ENCODE measurements around the gene RAD9B.
"Not testable (repeated sequence)": the region's sequence is repeated elsewhere in the genome, so short reads cannot be mapped to it uniquely, and the experiment has no call there.

RAD9B gene

DNA sequence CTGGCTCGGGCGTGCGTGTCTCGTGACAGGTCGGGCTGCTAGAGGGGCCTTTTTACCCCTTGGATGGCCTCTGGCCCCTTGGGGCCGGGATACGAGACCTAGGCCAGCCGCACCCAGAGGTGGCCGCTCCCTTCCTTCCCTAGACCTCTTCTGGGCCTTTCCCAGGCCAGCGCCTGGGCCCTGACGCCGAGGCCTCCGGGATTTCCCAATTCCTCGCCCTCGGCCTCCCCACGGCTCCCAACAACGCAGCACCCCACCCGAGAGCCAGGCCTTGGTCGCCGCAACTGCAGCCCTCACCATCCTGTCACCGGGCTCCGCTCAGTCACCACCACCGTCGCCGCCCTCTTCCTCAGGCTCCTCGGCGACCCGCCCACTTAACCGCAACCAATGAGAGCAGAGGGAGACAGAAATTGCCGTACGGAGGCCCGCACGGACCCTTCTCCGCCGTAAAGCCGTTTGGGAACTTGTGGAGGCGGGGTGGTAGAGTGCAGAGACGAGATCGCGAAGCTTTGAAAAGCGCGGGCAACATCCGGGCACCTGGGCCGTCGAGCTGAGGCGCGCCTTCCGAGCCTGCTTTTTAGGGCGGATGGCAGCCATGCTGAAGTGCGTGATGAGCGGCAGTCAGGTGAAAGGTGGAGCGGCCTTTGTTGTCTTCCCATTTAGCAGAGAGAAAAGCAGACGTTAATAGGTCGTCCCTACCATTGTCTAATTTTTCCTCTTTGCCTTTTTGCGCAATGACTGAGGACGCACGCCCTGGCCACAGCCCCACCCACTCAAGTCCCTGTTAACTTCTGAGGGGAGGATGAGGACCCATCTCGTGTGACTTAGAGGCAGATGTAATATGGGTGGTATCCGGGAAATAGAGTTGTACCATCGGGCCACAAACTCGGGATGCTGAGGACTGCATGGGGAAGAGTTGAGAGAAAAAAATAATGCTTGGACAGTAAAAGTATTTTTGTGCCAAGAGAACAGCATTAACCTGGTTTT is at the start of gene RAD9B, which contains the start of gene VPS29:
Gene RAD9B (plus strand): TSS at position 580 of the 987 bp plus-strand sequence. CDS start 7 bp downstream, at position 587.
Gene VPS29 (minus strand): TSS at position 360 of the 987 bp plus-strand sequence. CDS start 60 bp downstream, at position 300.
- Mint-ChIP-seq H3K4me1 (peaks cover 42% of the 10 kb centered on the region), H3K9me3 (peaks cover 9% of the 10 kb centered on the region), H3K27ac (peak within 1 kb of the TSS; percentile 99), H3K4me3 (peak within 1 kb of the TSS; percentile 95), H3K36me3 (ENCODE audit: low read depth) (peaks cover 20% of the 10 kb centered on the region), H3K27me3 (peaks cover 3% of the 10 kb centered on the region)
- DNase-seq (peak; percentile 98), ATAC-seq (peak; percentile 97)

- Mint-ChIP-seq H3K36me3 (ENCODE audit: low read depth) (peaks cover 43% of the 10 kb centered on the region), H3K27me3 (no peaks in the 10 kb centered on the region), H3K4me1 (peaks cover 27% of the 10 kb centered on the region), H3K27ac (no peak overlapping the region), H3K4me3 (no peak overlapping the region), H3K9me3 (no peaks in the 10 kb centered on the region)
- no peak for DNase-seq
- ATAC-seq, result no peak
These were observed 48.4 kb upstream of the RAD9B start for GRCh38 chr12:110453569-110454296.

DNA sequence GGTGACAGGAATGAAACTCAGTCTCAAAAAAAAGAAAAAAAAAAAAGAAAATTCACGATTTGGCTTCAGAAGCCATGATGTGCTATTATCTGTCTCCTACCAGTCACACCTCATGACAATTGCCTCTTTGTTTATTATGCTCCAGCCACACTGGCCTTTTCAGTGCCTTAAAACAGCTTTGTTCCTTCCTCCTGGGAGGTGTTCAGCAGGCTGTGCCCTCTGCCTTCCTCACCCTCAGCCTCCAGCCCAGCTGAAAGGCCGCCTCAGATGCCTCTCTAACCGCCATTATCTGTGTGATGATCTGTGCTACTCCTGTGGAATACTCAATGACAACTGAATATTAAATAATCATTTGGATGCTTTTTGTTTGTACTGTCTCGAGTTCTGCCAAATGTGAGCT is 43.4 kb upstream of the RAD9B start:
- no peaks in the 10 kb centered on the region for H3K27me3 Mint-ChIP-seq
- H3K4me1 Mint-ChIP-seq, result peaks cover 12% of the 10 kb centered on the region
- H3K4me3 Mint-ChIP-seq, result no peak overlapping the region
- no peak overlapping the region for H3K27ac Mint-ChIP-seq
- ATAC-seq, result no peak
- no peak for DNase-seq
- H3K36me3 Mint-ChIP-seq (ENCODE audit: low read depth), result peaks cover 38% of the 10 kb centered on the region
- no peaks in the 10 kb centered on the region for H3K9me3 Mint-ChIP-seq

GRCh38 chr12:110461189-110461588 is 40.9 kb upstream of the RAD9B start:
- not testable (repeated sequence) for ATAC-seq, H3K27me3 Mint-ChIP-seq, H3K4me1 Mint-ChIP-seq, DNase-seq, H3K27ac Mint-ChIP-seq, H3K4me3 Mint-ChIP-seq, H3K9me3 Mint-ChIP-seq
- H3K36me3 Mint-ChIP-seq (ENCODE audit: low read depth), result peaks cover 42% of the 10 kb centered on the region

- DNase-seq, result no peak
- no peak overlapping the region for H3K4me3 Mint-ChIP-seq
These were observed 37.1 kb upstream of the RAD9B start for GRCh38 chr12:110465024-110465423.

DNA sequence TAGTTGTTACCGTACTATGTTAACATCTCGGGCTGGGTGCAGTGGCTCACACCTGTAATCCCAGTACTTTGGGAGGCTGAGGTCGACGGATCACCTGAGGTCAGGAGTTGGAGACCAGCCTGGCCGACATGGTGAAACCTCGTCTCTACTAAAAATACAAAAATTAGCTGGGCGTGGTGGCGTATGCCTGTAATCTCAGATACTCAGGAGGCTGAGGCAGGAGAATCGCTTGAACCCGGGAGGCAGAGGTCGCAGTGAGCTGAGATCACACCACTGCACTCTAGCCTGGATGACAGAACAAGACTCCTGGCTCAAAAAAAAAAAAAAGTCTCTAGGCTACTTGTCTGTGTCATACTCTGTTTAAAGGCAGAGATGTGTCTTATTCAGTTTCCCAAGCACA is 36.4 kb upstream of the RAD9B start:
- Mint-ChIP-seq H3K36me3 (ENCODE audit: low read depth) (peaks cover 44% of the 10 kb centered on the region), H3K4me1 (peaks cover 45% of the 10 kb centered on the region)
- ATAC-seq, H3K27me3 Mint-ChIP-seq, H3K4me3 Mint-ChIP-seq, H3K9me3 Mint-ChIP-seq, H3K27ac Mint-ChIP-seq, DNase-seq: not testable (repeated sequence)

More at GRCh38 chr12:110465024-110465423, 37.1 kb upstream of the RAD9B start:
- H3K9me3 Mint-ChIP-seq, result no peaks in the 10 kb centered on the region
- H3K36me3 Mint-ChIP-seq (ENCODE audit: low read depth), result peaks cover 41% of the 10 kb centered on the region
- H3K4me1 Mint-ChIP-seq, result peaks cover 38% of the 10 kb centered on the region
- ATAC-seq, result no peak
- H3K27ac Mint-ChIP-seq, result no peak overlapping the region
- H3K27me3 Mint-ChIP-seq, result peaks cover 5% of the 10 kb centered on the region

GRCh38 chr12:110466791-110467190 is 35.3 kb upstream of the RAD9B start:
- no peak for DNase-seq
- Mint-ChIP-seq H3K27ac (no peak overlapping the region), H3K36me3 (ENCODE audit: low read depth) (peaks cover 45% of the 10 kb centered on the region), H3K4me3 (peak overlapping the region; percentile 99), H3K4me1 (peaks cover 52% of the 10 kb centered on the region), H3K9me3 (no peaks in the 10 kb centered on the region), H3K27me3 (peaks cover 5% of the 10 kb centered on the region)
- ATAC-seq, result no peak

GRCh38 chr12:110467847-110468213 is 34.3 kb upstream of the RAD9B start:
- peaks cover 52% of the 10 kb centered on the region for H3K4me1 Mint-ChIP-seq
- H3K9me3 Mint-ChIP-seq, result no peaks in the 10 kb centered on the region
- DNase-seq (no peak), ATAC-seq (no peak)
- peak overlapping the region; percentile 99 for H3K4me3 Mint-ChIP-seq
- H3K27me3 Mint-ChIP-seq, result peaks cover 5% of the 10 kb centered on the region
- peak overlapping the region; percentile 100 for H3K27ac Mint-ChIP-seq
- H3K36me3 Mint-ChIP-seq (ENCODE audit: low read depth), result peaks cover 41% of the 10 kb centered on the region

DNA sequence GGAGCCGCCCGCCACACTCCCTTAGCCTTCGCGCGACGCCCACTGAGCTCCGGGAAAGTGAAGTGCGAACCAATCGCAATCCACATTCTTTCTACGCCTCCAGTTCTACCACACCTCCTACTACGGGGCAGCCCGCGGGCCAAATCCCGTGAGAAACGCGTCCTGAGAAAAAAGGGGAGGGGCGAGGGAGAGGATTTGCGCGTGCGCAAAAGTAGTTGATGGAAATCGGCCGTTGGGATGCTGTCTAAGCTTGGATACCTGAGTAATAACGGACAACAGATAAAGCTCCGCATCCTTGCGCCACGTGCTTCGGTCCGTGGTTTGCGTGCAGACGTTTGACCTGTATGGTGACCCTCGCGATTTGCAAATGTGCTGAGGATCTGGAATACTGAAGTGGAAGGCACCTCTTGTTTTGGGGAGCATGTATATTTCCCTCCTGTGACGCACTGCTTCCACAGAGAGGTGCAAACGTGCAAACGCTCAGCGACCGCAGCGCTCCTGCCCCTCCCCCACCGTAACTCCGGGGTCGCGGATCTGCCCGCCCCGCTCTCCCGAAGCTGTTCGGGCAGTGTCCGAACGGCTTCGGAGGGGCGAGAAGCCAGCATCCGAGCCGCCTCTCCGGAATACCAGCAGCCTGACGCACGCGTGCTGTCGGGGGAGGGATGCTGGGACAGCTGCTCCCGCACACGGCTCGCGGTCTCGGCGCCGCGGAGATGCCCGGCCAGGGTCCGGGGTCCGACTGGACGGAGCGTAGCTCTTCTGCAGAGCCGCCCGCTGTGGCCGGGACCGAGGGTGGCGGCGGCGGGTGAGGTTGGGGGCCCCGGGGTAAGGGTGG is 33.7 kb upstream of the RAD9B start, which contains the start of the genes FAM216A and GPN3:
Gene FAM216A (plus strand): TSS at position 632 of the 835 bp plus-strand sequence. CDS start 31 bp downstream, at position 663.
Gene GPN3 (minus strand): TSS at position 44 of the 835 bp plus-strand sequence. CDS start 54 bp downstream, outside the sequence.
- Mint-ChIP-seq H3K9me3 (no peaks in the 10 kb centered on the region), H3K27me3 (peaks cover 5% of the 10 kb centered on the region), H3K27ac (peak within 1 kb of the TSS; percentile 100), H3K36me3 (ENCODE audit: low read depth) (peaks cover 41% of the 10 kb centered on the region), H3K4me1 (peaks cover 55% of the 10 kb centered on the region), H3K4me3 (peak within 1 kb of the TSS; percentile 99)
- ATAC-seq (peak; percentile 79), DNase-seq (peak; percentile 93)

GRCh38 chr12:110475426-110475825 is 26.7 kb upstream of the RAD9B start:
- H3K27ac Mint-ChIP-seq, result no peak overlapping the region
- H3K9me3 Mint-ChIP-seq, result no peaks in the 10 kb centered on the region
- ATAC-seq, result no peak
- DNase-seq, result no peak
- H3K27me3 Mint-ChIP-seq, result no peaks in the 10 kb centered on the region
- peaks cover 22% of the 10 kb centered on the region for H3K36me3 Mint-ChIP-seq (ENCODE audit: low read depth)
- peaks cover 19% of the 10 kb centered on the region for H3K4me1 Mint-ChIP-seq
- H3K4me3 Mint-ChIP-seq, result no peak overlapping the region

DNA sequence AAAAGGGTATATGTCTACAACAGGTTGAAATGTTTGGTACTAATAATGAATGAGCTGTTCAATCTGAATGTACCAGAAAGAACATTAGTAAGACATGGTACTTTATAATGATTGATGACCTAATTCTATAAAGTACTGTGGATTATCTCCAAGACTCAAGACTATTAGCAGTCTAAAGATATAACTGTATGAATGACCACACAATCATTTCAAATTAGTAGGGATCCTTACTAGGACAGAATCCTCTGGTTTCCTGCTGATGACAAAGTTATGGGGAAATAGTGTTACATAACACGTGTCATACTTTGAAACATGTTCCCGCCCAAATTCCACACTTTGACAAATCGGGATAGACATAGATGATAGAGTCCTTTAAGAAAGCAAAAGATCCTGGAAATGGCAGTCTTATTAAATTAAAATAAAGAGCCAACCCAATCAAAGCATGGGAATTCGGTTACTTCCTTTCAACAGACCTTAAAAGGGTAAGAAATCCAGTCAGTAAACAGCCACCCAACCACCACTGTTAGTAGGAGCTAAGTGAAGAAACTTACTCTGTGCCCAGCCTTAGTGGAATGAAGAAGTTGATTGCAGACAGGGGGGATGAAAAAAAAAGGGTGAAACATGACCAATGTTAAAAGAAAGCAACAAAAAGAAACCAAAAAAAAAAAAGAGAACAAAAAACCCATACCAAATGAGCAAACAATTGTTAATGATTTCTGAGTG is 3.0 kb upstream of the RAD9B start:
- H3K4me3 Mint-ChIP-seq, result peak overlapping the region; percentile 13
- DNase-seq, result no peak

DNA sequence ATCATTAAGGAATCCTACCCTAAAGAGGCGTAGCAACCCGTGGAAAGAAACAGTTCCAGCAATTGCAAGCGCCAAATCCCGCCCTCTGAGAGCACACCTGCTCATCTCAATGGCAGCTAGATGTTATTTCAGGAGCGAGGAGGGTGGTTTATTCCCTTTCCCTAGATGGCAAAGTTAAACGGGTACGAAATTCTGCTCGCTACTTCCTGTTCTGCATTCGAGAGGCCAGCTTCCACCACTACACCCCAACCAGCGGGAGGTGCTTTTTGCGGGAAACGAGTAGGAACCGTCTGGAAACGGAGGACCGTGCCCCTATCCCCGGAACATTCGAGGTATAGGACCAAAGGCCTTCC is 756 bp upstream of the RAD9B start:
- Mint-ChIP-seq H3K4me1 (peaks cover 43% of the 10 kb centered on the region), H3K36me3 (ENCODE audit: low read depth) (peaks cover 23% of the 10 kb centered on the region), H3K9me3 (peaks cover 9% of the 10 kb centered on the region), H3K4me3 (peak overlapping the region; percentile 95), H3K27me3 (peaks cover 3% of the 10 kb centered on the region), H3K27ac (peak overlapping the region; percentile 99)
- ATAC-seq (no peak), DNase-seq (no peak)

More for the DNA sequence above, 3.0 kb upstream of the RAD9B start:
- H3K27me3 Mint-ChIP-seq, result peaks cover 3% of the 10 kb centered on the region
- peak overlapping the region; percentile 13 for H3K27ac Mint-ChIP-seq
- no peak for ATAC-seq
- peaks cover 43% of the 10 kb centered on the region for H3K4me1 Mint-ChIP-seq
- peaks cover 35% of the 10 kb centered on the region for H3K36me3 Mint-ChIP-seq (ENCODE audit: low read depth)
- H3K9me3 Mint-ChIP-seq, result peaks cover 9% of the 10 kb centered on the region

- no peak overlapping the region for H3K27ac Mint-ChIP-seq
- H3K4me3 Mint-ChIP-seq, result peak overlapping the region; percentile 26
- ATAC-seq (no peak), DNase-seq (no peak)
- H3K4me1 Mint-ChIP-seq, result peaks cover 40% of the 10 kb centered on the region
- H3K27me3 Mint-ChIP-seq, result peaks cover 3% of the 10 kb centered on the region
- peaks cover 20% of the 10 kb centered on the region for H3K36me3 Mint-ChIP-seq (ENCODE audit: low read depth)
- H3K9me3 Mint-ChIP-seq, result peaks cover 9% of the 10 kb centered on the region
These were observed 1.3 kb downstream of the RAD9B start for GRCh38 chr12:110503432-110503831.
